PC-9 (cell line): ENCODE results near the gene COPS2.

ENCODE experiments used
- CTCF ChIP-seq: fragments of 200-600 bp; sonication (generic); conservative IDR thresholded peaks from 2 replicates; pipeline ENCODE4 v1.6.1; 2017; ENCODE audit warnings: mixed run types, antibody characterized with exemption, mild to moderate bottlenecking, moderate library complexity
- EZH2 ChIP-seq: fragments of 200-600 bp; sonication (generic); IDR thresholded peaks from 2 replicates; pipeline ENCODE4 v1.8.0; 2017; ENCODE audit warnings: antibody characterized with exemption, low read depth

DNA sequence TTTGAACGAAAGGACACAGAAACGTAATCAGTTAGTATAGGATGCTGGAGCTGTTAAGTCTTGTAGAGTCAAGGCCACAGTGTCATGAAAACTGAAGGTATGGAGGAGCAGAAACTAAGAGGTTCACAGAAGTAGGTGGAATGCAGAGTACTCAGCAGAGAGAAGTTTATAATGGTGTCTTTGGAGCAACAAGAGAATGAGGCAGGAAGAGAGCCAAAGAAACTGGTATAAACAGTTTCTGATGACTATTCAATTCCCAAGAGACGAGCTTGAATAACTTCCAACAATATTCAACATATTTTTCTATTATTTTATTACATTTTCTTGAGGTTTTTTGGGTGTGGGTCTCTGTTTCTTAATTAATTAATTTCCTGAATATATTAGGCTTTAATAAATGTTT lies 44.3 kb upstream of the COPS2 start:
- no peak for TF ChIP-seq CTCF
- TF ChIP-seq EZH2, result no peak
